Duodenal mucosa (tissue), 2 donors: ENCODE measurements around the gene MAP3K13.

ENCODE experiments used
- H3K27ac ChIP-seq: one replicate; pipeline ENCODE4 v1.7.0; 2013; ENCODE audit warnings: low read depth, low read length
- H3K27me3 ChIP-seq, 2 donors: one replicate each; pipeline ENCODE4 v1.7.0; 2013; ENCODE audit warnings: low read length in 2 of 2, control low read depth in 1 of 2; ENCODE audit not compliant: insufficient read depth in 2 of 2, control insufficient read depth in 1 of 2
- H3K36me3 ChIP-seq, 2 donors: one replicate each; pipeline ENCODE4 v1.7.0; 2013; ENCODE audit warnings: low read length in 2 of 2, control low read depth in 1 of 2; ENCODE audit not compliant: insufficient read depth in 2 of 2, control insufficient read depth in 1 of 2
- H3K4me1 ChIP-seq, 2 donors: one replicate each; pipeline ENCODE4 v1.7.0; 2013; ENCODE audit warnings: low read length in 2 of 2, control low read depth in 1 of 2; ENCODE audit not compliant: insufficient read depth in 2 of 2, control insufficient read depth in 1 of 2
- H3K4me3 ChIP-seq, 2 donors: one replicate each; pipeline ENCODE4 v1.7.0; 2013; ENCODE audit warnings: low read length in 2 of 2, low read depth in 1 of 2
- H3K9ac ChIP-seq, 2 donors: one replicate each; pipeline ENCODE4 v1.7.0; 2013; ENCODE audit warnings: low read length in 2 of 2, low read depth in 1 of 2
- H3K9me3 ChIP-seq, 2 donors: one replicate each; pipeline ENCODE4 v1.7.0; 2013; ENCODE audit warnings: low read length in 2 of 2, control low read depth in 1 of 2; ENCODE audit not compliant: control insufficient read depth in 1 of 2

Gene MAP3K13

GRCh38 chr3:185340751-185341150 lies 22.2 kb upstream of the MAP3K13 start:
- Histone ChIP-seq H3K9me3 (no peaks in the 10 kb centered on the region), H3K4me3 (no peak overlapping the region), H3K36me3 (no peaks in the 10 kb centered on the region), H3K9ac (no peak overlapping the region), H3K27ac (no peak overlapping the region), H3K27me3 (no peaks in the 10 kb centered on the region), H3K4me1 (peaks cover 13 to 33% of the 10 kb centered on the region in 2 donors)

- Histone ChIP-seq H3K27ac (no peak overlapping the region), H3K9ac (no peak overlapping the region), H3K9me3 (no peaks in the 10 kb centered on the region), H3K27me3 (no peaks in the 10 kb centered on the region), H3K36me3 (no peaks in the 10 kb centered on the region), H3K4me1 (peaks cover 13 to 29% of the 10 kb centered on the region in 2 donors), H3K4me3 (no peak overlapping the region)
Observed at GRCh38 chr3:185341616-185342458, 21.1 kb upstream of the MAP3K13 start.

GRCh38 chr3:185342459-185343174 lies 20.3 kb upstream of the MAP3K13 start:
- H3K36me3 ChIP-seq = no peaks in the 10 kb centered on the region
- no peak overlapping the region for H3K27ac ChIP-seq
- H3K9ac ChIP-seq = no peak overlapping the region
- H3K27me3 ChIP-seq = no peaks in the 10 kb centered on the region
- H3K4me3 ChIP-seq = peak overlapping the region in 1 of 2 donors; percentile 10
- no peaks in the 10 kb centered on the region for H3K9me3 ChIP-seq
- peaks cover 8 to 24% of the 10 kb centered on the region in 2 donors for H3K4me1 ChIP-seq

GRCh38 chr3:185347399-185347798 lies 15.5 kb upstream of the MAP3K13 start:
- peaks cover 8 to 9% of the 10 kb centered on the region in 2 donors for H3K4me1 ChIP-seq
- no peak overlapping the region for H3K9ac ChIP-seq

GRCh38 chr3:185350841-185351240 lies 12.1 kb upstream of the MAP3K13 start:
- H3K9me3 ChIP-seq = no peaks in the 10 kb centered on the region
- H3K27me3 ChIP-seq = no peaks in the 10 kb centered on the region
- H3K36me3 ChIP-seq = peaks cover 0 to 7% of the 10 kb centered on the region in 2 donors
- no peak overlapping the region for H3K4me3 ChIP-seq
- no peaks in the 10 kb centered on the region for H3K4me1 ChIP-seq
- H3K9ac ChIP-seq = no peak overlapping the region
- H3K27ac ChIP-seq = no peak overlapping the region

More at GRCh38 chr3:185347399-185347798, 15.5 kb upstream of the MAP3K13 start:
- no peaks in the 10 kb centered on the region for H3K27me3 ChIP-seq
- no peak overlapping the region for H3K4me3 ChIP-seq
- no peak overlapping the region for H3K27ac ChIP-seq
- no peaks in the 10 kb centered on the region for H3K9me3 ChIP-seq
- H3K36me3 ChIP-seq = peaks cover 0 to 7% of the 10 kb centered on the region in 2 donors

- Histone ChIP-seq H3K27ac (no peak overlapping the region), H3K36me3 (peaks cover 0 to 7% of the 10 kb centered on the region in 2 donors), H3K27me3 (no peaks in the 10 kb centered on the region), H3K9ac (no peak overlapping the region), H3K9me3 (no peaks in the 10 kb centered on the region), H3K4me1 (no peaks in the 10 kb centered on the region), H3K4me3 (no peak overlapping the region)
Observed at GRCh38 chr3:185351396-185351795, 11.5 kb upstream of the MAP3K13 start.

- Histone ChIP-seq H3K4me1 (no peaks in the 10 kb centered on the region), H3K27ac (no peak overlapping the region), H3K9ac (no peak overlapping the region), H3K9me3 (no peaks in the 10 kb centered on the region), H3K27me3 (no peaks in the 10 kb centered on the region), H3K4me3 (no peak overlapping the region), H3K36me3 (peaks cover 0 to 7% of the 10 kb centered on the region in 2 donors)
Observed at GRCh38 chr3:185353225-185353624, 9.7 kb upstream of the MAP3K13 start.

GRCh38 chr3:185353823-185354614 lies 8.9 kb upstream of the MAP3K13 start:
- Histone ChIP-seq H3K9ac (no peak overlapping the region), H3K4me3 (no peak overlapping the region), H3K9me3 (no peaks in the 10 kb centered on the region), H3K4me1 (no peaks in the 10 kb centered on the region), H3K27ac (no peak overlapping the region), H3K27me3 (no peaks in the 10 kb centered on the region), H3K36me3 (peaks cover 0 to 7% of the 10 kb centered on the region in 2 donors)

GRCh38 chr3:185356499-185356898 lies 6.4 kb upstream of the MAP3K13 start:
- Histone ChIP-seq H3K36me3 (no peaks in the 10 kb centered on the region), H3K9me3 (no peaks in the 10 kb centered on the region), H3K27ac (no peak overlapping the region), H3K9ac (no peak overlapping the region), H3K27me3 (no peaks in the 10 kb centered on the region), H3K4me3 (no peak overlapping the region), H3K4me1 (no peaks in the 10 kb centered on the region)
